ENCODE data around the gene MDP1.

MDP1 gene

GRCh38 chr14:24215495-24216344 lies at the start of gene MDP1:
Gene MDP1 (minus strand): TSS chr14:24216066. CDS start chr14:24215955, 111 bp downstream.
- DNase-seq (ENCODE audit: low read depth): peak; percentile 75

- DNase-seq (ENCODE audit: low read depth): no peak
These were observed 48.4 kb upstream of the MDP1 start for GRCh38 chr14:24264298-24264697.

DNA sequence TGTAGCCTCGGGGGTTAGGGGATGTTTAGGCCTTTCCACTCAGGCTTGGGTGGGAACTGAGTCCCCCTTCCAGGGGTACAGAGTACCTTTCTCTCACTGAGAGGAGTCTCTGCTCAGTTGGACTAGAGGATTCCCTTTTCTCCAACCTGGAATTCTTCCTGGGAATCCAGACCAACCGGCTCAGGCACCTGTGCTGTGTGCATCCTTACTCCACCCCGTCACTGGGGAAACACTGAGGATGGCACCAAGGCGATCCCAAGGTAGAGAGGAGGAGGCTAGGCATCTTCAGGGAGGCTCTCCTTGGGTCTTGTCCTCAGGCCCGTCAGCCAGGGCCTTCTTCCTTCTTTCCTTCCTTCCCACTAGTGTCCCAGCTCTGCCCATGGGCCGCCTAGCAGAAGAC lies 48.0 kb upstream of the MDP1 start:
- no peak for DNase-seq (ENCODE audit: low read depth)

- no peak for DNase-seq (ENCODE audit: low read depth)
These were observed 47.2 kb upstream of the MDP1 start, which contains the start of gene TGM1 for GRCh38 chr14:24262821-24263733. Gene TGM1 (minus strand): TSS chr14:24263177. CDS start chr14:24262352, 825 bp downstream.

DNA sequence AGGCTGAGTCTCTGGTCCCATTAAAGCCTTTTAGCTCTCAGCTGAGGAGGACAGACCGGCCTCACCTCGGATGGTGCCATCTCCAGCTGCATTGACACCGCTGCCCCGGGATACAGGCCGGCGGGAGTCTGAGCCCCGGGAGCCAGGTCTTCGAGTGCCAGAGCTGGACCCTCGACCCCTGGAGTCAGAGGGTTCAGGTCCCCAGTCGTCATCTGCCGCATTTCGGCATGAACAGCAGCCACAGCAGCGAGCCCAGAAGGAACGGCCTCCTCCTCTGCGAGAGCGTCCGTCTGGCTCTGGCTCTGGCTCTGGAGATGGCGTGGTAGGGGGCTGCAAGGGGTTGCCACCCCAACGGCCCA lies 46.1 kb upstream of the MDP1 start:
- DNase-seq (ENCODE audit: low read depth): no peak

DNA sequence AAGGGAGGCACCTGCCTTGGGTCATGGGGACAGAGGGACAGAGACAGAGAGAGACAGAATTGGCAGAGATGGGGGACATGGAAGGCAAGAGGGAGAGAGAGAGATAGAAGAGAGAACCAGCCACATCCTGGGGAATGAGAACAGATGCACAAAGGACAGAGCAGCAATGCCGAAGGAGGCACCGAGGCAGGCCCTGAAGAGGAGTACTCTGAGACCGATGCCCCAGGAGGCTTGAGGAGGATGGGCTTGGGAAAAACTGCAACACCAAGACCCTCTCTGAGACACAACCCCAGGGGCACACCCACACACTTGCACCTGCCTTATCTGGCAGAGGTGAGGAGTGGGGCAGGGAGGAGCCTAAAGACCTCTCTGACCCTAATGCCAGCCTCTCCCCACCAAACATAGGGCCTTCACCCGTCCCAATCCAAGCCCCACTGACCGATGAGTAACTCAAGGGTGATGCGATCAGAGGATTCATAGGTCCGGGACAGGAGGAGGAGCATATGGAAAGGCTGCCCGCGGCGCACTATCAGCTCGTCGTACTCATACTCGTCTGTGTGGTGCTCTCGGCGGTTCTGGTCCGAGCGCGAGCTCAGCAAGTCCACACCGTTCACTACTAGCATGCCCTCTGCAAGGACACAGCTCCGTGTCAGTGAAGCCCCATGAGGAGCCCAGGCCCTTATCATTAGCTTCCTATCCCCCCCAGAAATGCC lies 45.5 kb upstream of the MDP1 start:
- DNase-seq (ENCODE audit: low read depth): no peak

DNA sequence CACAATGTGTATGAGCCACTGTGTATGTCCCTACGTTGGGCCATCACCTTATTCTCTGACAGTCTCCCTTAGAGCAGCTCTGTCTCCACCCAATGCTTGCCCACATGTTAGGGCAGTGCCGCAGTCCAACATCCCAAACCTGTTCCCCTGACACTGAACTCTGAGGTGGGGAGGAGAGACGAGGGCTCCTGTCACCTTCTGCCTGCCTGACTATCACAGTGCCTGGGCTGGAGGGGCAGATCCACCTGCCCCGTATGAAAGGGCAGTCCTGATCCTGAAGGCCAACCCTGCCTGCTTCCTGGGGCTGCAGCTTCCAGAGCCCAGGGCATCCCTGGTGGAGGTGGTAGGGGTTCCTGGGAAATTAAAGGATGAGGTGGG lies 44.9 kb upstream of the MDP1 start:
- no peak for DNase-seq (ENCODE audit: low read depth)

GRCh38 chr14:24260026-24260779 lies 44.3 kb upstream of the MDP1 start:
- no peak for DNase-seq (ENCODE audit: low read depth)

DNA sequence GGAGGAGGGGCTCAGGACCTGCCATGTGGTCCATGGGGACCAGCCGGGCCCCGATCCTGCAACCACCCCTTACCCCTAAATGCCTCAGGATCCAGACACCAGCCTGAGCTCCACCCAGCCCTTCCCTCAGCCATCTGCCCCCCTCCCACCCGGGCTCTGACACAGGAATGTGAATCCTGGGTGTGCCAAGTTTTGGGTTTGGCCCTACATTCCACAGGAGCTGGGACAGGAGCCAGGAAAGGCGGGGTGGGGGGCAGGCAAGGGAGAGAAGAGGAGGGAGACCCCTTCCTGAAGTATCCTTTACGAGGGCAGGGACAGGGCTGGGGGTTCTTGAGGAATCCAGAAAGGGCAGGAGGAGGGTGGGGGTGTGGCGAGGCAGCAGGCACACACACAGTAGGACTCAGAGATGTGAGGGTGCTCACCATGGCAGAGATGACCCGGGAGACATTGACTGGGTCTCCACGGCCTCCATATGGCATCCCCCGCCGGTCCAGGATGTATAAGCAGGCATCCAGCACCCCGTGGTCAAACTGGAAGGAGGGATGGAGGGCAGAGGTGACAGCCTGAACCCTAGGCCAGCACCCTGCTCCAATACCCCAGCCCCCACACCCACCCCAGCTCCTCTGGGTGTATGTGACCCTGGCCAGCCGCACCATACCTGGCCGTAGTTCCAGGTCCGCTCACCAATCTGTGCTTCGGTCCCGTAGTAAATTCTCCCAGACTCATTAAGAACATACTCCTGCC lies 43.6 kb upstream of the MDP1 start:
- DNase-seq (ENCODE audit: low read depth): peak; percentile 77

- DNase-seq (ENCODE audit: low read depth): no peak
These were observed 42.8 kb upstream of the MDP1 start for GRCh38 chr14:24258548-24259265.

- no peak for DNase-seq (ENCODE audit: low read depth)
These were observed 42.3 kb upstream of the MDP1 start for GRCh38 chr14:24258119-24258518.

- DNase-seq (ENCODE audit: low read depth): no peak
These were observed 41.1 kb upstream of the MDP1 start for GRCh38 chr14:24256960-24257359.

GRCh38 chr14:24255931-24256711 lies 40.3 kb upstream of the MDP1 start:
- DNase-seq (ENCODE audit: low read depth): no peak

DNA sequence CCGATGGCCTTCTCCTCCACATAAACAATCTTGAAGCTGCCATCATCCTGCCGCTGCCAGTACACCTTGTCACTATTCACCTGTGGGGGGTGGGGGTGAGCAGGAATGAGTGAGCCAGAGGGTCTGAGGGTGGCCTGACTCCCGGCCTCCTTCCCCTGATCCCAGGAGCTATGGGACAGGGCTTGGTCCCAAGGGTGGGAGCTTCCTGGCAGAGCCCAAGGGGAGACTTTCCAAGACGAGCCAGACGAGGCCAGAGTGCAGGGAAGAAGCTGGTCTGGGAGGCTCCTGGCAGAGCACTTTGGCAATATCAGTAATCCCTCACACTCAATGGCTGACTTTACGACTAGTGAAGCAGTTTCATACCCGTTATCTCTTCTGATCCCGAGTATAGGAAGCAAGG lies 39.6 kb upstream of the MDP1 start:
- no peak for DNase-seq (ENCODE audit: low read depth)

DNA sequence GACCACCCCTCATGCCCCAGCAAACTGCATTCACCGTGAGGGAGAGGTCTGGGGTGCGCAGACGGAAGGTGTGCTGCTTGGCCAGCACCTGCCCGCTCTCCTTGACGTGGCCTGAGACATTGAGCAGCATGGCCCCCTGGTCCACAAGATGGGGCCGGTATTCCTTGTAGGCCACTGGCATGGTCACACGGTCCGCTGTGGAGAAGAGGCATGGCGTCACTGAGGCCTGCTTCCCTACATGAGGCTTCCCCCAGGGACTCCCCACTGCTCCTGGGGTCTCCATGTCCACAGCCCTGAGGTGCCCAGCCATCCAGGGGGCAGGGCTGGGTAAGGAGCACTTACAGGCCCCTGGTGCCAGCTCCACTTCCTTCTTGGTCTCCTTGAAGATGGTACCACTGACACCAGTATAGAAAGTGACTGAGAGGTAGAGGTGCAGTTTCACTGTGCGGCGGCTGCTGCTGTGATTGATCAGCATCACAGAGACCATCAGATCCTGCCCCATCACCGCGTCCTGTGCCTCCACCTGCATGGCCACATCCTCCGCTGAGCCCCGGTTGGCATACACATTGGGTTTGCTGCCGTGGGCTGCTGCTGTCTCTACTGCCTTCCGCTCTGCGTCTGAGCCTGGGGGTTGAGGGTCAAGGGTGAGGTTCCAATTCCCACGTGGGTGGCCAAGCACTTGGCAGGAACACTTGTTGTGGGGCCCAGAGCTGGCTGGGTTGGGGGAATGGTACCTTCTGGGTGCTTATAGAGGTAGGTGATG lies 38.9 kb upstream of the MDP1 start:
- no peak for DNase-seq (ENCODE audit: low read depth)

GRCh38 chr14:24253936-24254335 lies 38.1 kb upstream of the MDP1 start:
- DNase-seq (ENCODE audit: low read depth): no peak

- no peak for DNase-seq (ENCODE audit: low read depth)
These were observed 36.6 kb upstream of the MDP1 start for GRCh38 chr14:24252289-24253124.

- no peak for DNase-seq (ENCODE audit: low read depth)
These were observed 36.0 kb upstream of the MDP1 start for GRCh38 chr14:24251880-24252288.
